HG02840 (cell line): ENCODE results near the gene WDR37.

Experiments used
- ATAC-seq: cut with Tn5 transposase; IDR thresholded peaks from one replicate; pipeline ENCODE4 v1.9.1; 2021; ENCODE audit warnings: mild to moderate bottlenecking, moderate library complexity, moderate number of reproducible peaks; ENCODE audit not compliant: unreplicated experiment, low FRiP score

Gene WDR37

GRCh38 chr10:1180071-1180730 lies 124.0 kb downstream of the WDR37 start:
- no peak for ATAC-seq

GRCh38 chr10:1180836-1181235 lies 124.7 kb downstream of the WDR37 start:
- no peak for ATAC-seq
